Peyer's patch (tissue), 4 donors: Measurements from ENCODE around the gene GNAT2.

Source experiments
- POLR2A ChIP-seq, 2 donors: fragments of 450-650 bp; IDR thresholded peaks; one replicate each; pipeline ENCODE4 v1.5.1; 2017; ENCODE audit warnings: antibody characterized with exemption in 2 of 2, mild to moderate bottlenecking in 2 of 2, moderate library complexity in 2 of 2
- TF ChIP-seq, protein P1 (sequence below), 6 experiments: fragments of 450-650 bp in 4 of 6; fragments of 200-600 bp in 2 of 6; sonication (generic) in 1 of 6; IDR thresholded peaks; one replicate each; pipeline ENCODE4 v1.5.1; 2017 to 2019; ENCODE audit warnings: antibody characterized with exemption in 6 of 6, mild to moderate bottlenecking in 3 of 6, moderate library complexity in 1 of 6

DNA sequence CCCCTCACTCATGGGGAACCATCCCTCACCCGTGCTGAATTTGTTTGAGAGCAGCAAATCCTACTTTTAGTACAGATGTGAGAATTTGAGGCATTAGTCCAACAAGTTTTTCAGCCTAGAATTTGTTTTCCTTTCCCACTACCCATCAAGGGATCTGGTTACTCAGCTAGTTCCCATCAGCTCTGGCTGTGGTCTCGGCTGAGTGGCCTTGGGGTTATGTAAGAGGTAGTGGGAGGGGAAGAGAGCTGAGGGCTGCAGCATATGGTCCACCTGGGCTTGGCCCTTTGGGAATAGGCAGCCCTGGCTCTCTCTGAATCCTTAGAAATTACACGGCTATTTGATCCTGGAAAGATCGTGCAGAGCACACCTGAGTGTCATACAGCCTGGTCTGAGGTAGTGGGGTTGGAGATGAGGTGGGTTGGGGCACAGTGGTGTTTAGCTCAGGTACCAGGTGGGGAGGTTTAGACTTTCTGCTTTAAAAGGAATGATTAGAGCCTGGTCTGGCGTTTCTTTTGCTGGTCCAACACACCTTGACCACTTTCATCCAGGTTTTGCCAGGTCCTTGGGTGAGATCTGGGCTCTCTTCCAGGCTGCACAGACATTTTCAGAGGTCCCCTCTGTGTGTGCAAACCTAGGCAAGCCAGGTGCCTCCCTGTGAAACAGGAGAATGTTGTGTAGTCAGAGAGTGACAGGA lies 40.7 kb upstream of the GNAT2 start:
- TF ChIP-seq, protein P1, sequence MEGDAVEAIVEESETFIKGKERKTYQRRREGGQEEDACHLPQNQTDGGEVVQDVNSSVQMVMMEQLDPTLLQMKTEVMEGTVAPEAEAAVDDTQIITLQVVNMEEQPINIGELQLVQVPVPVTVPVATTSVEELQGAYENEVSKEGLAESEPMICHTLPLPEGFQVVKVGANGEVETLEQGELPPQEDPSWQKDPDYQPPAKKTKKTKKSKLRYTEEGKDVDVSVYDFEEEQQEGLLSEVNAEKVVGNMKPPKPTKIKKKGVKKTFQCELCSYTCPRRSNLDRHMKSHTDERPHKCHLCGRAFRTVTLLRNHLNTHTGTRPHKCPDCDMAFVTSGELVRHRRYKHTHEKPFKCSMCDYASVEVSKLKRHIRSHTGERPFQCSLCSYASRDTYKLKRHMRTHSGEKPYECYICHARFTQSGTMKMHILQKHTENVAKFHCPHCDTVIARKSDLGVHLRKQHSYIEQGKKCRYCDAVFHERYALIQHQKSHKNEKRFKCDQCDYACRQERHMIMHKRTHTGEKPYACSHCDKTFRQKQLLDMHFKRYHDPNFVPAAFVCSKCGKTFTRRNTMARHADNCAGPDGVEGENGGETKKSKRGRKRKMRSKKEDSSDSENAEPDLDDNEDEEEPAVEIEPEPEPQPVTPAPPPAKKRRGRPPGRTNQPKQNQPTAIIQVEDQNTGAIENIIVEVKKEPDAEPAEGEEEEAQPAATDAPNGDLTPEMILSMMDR (IDR thresholded peaks at IDR 0.05), result no peak
- no peak for TF ChIP-seq POLR2A (IDR thresholded peaks at IDR 0.05)
